OCI-M1 (cell line): Measurements from ENCODE around the gene HHATL.

Source experiments
- DNase-seq: peaks from one replicate; lab custom pipeline; 2025; lab: John Stamatoyannopoulos, UW

Gene HHATL

DNA sequence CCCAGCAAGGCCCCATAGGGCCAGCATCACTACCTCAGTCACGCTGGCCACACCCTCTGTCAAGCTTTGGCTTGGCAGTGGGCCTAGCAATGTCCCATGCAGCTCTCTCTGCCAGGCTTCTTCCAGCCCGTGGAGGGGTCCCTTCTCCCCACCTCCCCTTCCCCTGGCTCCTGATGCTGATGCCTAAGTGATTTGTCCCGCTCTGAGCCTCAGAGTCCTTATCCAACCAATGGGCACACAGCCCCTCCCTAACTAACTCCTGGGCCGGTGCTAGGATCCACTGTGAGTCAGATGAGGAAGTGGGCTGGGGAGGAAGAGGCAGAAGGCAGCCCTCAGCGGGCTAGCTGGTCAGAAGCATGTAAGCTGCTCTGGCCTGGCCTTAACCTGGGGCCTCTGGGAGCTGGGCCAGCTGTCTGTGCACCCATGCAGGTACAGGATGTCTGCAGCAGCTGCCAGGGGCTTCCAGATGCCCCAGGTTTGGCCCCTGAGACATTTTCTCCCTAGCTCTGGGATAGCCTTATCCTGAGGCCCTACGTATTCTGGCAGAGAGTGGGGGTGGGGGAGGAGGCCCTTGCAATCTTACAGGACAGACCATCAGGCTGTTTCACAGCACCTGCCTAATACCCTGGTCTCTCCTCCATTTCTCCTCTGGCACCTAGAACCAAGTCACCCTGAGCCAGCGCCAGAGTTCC, 49.8 kb downstream of the HHATL start:
- peak; percentile 86 for DNase-seq

DNA sequence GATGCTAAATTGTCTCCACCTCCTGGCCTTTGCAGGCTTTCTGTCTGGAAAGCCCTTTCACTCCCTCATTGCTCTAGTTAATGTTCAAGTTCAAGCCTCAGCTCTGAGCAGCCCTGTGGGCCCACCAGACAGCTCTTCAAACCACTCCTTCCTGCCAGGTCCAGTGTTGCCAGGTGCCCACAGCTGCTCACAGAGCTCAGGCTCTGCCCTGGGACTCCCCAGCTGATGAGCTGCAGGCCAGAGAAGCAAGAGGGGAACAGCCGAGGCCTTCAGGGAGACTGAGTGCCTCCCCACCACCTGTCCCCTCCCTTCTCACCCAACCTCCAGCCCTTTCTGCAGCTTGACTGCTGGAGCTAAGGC, 50.4 kb downstream of the HHATL start:
- no peak for DNase-seq

DNA sequence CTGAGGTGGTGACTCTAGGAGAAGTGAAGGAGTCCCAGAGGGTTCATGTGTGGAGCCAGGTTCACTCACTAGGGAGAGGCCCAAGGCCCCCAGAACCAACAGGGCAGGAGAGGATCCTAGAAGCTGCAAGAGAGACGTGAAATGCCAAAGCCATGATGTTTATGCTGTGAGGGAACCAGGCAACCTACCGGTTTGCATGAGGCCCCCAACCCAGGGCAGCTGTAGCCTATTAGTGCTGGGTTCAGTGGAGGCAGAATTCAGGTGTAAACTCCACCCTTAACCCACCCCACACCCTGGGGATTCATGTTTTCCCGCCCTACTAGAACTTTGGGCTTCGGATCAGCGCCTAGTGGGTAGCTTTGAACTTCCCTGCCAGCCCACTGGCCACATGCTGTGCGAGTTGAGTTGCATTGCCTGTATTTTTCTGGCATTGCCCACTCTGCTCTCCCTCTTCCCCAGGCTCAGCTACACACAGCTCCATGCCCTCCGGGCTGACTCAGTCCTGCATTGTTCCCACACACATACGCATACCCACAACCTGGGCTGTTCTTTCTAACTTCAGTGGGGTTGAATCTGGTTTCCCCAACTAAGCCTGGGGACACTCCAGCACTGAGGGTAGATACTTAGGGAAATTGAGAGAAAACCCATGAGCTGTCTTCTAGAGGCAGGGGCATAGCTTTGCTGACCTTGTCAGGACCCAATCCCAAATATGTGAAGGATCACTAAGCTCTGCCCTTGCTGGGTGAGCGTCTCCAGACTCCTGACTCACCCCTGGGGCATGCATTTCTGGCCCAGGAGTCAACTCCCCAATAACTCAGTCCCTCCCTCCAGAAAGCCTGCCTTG, 51.1 kb downstream of the HHATL start:
- DNase-seq: no peak

DNA sequence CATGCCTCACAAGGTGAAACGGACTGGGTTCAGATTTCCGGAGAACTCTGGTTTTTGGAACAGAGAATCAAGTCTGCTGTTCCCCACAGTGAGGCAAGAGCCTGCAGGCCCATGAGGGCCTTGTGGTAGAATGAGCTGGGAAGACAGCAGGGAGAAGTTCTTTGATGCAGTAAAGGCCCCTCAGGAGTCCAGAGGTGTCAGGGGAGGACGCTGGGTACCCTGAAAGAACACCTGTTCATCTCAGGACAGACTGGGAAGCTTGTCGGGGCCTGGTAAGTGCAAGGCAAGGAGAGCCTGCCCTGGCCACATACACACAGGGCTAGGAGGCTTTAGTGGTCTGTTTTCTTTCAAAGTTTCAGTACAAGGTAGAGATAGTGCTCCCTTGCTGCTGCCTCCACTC, 52.8 kb downstream of the HHATL start:
- DNase-seq: no peak

DNA sequence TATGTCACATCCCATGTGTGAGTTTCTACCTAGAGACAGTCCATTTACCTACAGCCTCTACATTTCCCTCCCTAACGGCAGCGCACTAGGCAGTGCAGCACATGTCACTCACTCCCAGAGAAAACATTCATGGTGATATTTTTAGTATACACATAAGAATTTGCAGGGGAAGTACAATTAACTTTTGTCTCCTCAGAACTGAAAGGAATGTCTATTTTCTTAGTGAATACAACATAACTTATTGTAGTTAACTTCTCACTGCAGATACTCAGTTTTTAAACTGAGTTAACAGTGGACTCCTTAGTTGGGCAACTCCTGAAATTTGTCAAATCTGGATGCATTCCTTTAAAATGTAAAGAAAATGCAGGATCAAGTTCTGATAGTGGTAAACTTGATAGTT, 53.6 kb downstream of the HHATL start:
- DNase-seq: no peak

DNA sequence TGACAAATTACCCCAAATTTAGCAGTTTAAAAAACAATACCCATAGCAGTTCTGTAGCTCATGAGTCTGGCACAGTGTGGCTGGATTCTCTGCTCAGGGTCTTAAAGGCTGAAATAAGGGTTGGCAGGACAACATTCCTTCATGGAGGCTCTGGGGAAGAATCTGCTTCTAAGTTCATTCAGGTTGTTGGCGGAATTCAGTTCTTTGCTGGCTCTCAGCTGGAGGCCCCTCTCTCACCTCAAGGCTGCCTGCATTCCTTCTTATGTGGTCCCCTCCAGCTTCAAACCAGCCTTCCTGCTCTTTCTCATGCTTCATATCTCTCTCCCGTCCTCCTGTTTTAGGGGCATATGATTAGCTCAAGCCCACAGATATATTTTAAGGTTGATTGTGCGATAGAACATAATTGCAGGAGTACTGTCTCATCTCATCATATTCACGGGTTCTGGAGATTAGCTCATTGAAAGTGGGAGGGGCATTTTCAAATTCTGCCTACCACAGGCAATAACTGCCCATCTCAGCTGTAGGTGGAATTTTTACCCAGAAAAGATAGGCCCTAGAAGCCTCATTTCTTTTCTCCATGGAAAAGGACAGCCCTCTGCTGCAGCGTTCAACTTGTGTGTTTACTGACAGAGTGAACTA, 54.7 kb downstream of the HHATL start:
- no peak for DNase-seq
